GM21737 (cell line): ENCODE measurements around the gene AFTPH.

Experiments used
- ATAC-seq: cut with Tn5 transposase; IDR thresholded peaks from one replicate; pipeline ENCODE4 v1.9.1; 2021; ENCODE audit warnings: mild to moderate bottlenecking, moderate library complexity; ENCODE audit not compliant: unreplicated experiment

AFTPH gene

DNA sequence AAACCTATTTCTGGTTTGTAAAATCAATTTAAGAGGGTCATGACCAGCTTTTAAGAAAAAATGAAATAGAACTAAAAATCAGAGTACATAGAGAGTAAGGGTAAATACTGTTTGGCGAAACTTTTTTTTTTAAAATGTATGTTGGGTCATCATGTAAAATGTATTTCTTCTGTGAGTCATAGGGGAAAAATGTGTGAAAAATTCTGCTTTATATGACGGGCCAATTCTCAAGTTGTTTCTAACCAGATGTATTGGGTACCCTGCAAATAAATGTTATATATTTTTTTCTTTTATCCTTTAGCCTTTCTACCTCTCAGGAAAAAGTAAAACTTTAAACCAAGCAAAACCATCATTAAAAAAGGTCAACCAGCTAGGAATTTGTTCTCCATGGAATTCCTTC lies 13.9 kb downstream of the AFTPH start:
- no peak for ATAC-seq

DNA sequence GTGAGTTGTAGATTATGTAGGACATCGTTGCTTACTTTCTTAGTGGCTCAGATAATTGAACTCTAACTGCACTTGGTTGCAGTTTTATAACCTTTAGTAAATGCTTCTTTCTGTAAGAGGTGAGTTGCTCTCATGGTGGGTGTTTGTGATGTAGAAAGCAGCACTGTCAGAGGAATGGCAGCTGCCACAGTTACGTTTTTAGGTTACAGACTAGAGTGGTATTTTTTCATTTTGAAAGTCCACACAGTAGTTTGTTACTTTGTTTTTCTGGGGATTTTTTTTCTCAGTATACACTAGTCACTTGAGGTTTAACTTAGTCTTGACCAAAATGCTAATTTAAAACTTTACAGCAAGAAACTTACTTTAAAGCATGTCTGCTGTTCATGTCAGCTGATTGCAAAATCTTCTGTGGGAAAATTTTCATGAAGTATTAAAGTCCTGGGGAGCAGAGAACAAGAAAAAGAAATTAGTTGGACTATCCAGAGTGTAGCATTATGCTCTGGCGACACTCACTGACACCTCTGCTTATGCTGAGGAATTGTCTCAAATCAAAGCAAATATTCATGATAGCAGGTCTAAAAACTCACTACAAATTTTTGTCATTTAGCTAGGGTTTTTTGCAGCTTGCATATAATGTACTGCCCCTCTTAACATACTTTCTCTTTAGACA lies 14.8 kb downstream of the AFTPH start:
- no peak for ATAC-seq

DNA sequence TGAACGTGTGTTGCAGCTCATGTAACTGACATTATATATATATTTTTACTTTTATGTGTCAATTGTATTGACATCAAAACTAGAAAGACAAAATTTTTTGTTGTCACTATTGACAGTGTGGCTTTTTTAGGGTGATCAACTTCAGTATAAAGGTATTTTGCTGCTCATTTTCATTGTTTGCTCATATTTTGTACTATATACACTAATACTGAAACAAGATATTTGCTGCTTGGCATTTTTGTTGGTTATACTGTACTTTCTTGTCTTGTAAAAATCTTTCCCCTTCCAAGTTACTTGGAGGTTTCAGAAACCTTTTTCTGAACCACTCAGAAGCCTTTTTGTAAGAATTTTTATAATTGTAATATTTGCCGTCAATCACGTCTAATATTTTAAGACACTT lies 16.5 kb downstream of the AFTPH start:
- ATAC-seq, result no peak

DNA sequence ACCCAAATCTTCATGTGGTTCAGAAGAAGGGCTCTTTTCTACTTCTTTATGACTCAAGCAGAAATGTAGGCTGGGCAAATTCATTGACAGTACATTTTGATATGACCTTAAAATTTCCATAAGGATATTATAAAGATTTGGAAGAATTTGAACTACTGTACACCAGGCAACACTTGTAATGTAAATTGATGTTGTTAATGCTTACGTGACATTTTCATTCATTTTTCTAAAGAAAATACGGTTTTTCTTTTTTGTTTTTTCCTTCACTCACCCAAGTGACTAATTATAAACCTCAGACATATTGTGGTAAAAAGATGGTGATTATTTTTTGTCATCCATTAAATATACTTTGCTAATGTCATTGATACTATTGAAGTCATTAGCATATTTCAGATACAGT lies 17.4 kb downstream of the AFTPH start:
- ATAC-seq, result no peak

DNA sequence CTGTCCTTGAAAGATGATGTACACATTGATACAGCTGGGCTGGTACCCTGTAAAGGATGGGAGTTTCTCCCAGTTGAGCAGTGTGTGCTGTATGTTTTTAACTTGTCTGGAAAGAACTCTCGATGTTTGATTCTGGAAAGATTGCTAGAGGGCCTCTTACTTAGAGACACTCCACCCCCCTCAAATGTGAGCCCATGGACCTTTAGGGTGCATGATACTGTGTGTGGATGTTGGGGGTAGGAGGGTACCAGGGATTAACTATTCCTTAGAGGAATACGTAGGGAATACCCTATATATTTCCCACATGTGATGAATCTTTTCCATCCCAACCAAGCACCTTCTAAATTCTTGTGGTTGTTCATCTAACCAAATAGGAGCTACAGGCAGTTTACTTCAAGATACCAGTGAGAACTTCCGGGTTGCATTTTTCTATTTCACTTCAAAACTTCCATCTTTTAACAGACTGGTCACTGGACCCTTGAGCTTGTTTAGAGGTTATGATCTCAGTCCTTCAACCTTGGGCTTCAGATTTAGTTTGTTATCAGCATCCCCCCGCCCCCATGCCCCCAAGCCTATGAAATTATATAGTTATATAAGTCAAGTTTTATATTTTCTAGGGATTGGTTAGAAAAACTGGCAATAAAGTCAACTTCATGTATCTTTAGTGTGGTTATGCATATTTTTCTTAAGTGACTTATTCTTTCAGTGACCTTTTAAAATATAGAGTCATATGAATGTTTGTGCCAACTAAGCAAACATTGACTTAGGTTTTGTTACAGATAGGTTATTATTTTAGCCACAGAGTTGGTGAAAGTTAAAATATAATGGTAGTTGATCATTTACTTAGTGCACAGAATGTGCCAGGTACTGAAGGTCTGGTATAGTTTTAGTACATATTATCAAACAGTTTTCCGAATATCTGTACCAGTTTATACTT lies 18.2 kb downstream of the AFTPH start:
- no peak for ATAC-seq

DNA sequence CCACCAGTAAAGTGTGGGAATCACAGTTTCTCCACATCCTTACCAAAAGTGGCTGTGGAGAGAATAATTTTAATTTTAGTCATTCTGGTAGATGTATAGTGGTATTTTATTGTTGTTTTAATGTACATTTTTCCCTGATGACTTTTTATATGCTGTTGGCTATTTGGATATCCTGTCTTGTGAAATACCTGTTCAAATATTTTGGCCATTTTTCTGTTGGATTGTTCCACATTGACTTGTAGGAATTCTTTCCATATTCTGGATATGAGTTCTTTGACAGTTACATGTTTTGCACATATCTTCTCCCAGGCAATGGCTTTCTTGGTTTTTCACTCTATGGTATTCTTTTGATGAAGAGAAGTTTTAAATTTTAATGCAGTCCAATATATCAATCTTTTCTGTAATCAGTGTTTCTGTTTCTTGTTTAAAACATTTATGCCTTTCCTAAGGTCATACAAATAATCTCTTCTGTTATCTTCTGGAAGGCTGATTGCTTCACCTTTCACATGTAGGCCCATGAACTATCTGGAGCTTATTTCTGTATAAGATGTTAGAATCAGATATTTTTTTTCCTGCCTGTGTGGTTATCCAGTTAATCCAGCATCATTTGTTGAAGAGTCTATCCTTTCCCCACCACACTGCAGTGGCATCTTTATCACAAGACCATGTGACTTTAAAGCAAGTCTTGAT lies 19.0 kb downstream of the AFTPH start:
- no peak for ATAC-seq

DNA sequence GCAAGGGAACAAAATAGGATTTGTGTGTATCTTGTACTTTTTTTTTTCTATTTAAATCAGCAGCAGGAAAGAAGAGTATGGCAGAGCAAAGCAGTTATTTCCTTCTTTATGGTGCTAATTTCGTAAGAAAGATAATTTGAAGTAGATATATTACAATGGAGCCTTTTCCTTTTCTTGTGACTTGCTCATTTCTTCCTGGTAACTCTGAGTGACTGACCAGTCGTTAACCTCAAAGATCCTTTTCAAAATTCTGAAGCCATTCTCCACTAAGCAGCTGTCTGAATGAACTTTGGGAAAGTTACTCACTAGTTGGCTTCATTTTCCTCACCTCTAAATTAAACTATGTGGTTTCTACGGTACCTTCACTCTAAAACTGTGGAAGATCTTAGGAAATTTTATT lies 24.6 kb downstream of the AFTPH start:
- no peak for ATAC-seq

DNA sequence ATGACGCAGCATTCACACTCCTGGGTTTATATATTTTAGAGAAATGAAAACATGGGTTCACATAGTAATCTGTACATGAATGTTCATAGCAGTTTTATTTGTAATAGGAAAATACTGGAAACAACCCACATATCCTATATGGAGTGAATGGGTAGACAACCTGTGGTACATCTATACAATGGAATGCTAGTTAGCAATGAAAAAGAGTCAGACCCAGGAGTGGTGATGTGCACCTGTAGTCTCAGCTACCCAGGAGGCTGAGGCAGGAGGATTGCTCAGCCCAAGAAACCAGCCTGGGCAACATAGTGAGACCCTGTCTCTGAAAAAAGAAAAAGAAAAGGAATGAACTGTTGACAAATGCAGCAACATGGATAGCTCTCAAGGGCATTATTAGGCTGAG lies 25.9 kb downstream of the AFTPH start:
- ATAC-seq, result no peak

DNA sequence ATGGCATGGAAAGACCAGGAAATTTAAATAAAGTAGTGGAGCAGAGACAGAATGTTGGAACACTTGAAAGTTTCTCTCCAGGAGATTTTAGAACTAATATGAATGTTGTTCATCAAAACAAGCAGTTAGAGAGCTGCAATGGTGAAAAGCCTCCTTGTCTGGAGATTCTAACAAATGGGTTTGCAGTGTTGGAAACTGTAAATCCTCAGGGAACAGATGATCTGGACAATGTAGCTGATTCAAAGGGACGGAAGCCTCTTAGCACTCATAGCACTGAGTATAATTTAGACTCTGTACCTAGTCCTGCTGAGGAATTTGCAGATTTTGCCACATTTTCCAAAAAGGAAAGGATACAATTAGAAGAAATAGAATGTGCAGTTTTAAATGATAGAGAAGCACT lies 27.7 kb downstream of the AFTPH start:
- no peak for ATAC-seq

DNA sequence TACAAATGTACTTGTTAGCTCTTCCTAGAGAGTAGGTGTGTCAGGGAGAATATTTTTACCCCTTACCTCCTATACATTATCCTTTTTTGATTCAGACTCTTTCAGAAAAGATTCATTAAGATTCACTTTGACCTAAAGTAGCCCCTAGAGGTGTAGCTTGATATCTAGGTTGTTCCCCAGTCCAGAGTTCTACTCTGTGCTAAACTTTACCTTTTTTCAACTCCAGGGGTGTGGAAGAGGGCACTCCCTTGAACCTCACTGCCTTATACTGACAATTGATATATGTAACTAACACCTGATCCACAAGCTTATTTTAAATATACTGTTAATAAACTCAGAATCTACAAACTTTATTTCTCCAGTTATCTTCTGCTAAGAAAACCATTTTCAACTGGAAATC lies 30.0 kb downstream of the AFTPH start:
- no peak for ATAC-seq

DNA sequence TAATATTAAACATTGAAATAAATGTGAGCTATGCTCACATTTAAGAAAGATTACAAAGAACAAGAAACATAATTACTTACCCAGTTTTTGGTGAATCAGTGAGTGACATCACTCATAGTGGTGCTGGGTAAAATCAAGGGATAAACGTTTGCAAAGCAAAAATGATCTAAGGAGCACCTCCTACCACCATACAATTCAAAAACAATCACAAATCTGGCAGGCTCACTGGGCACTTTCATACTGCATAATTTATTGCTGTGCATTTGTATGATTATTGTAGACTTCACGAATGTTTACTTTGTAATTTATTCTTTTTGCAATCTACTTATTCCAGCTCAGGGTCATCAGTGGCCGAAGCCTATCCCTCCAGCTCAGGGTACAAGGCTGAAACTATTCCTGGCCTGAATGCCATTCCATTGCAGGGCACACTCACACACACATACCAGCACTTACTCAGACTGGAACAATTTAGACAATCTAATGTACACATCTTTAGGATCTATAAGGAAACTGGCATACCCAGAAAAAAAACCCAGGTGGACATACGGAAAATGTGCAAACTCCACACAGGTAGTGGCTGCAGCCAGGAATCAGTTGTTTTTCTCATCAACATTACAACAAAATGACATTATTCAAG lies 34.4 kb downstream of the AFTPH start:
- ATAC-seq, result no peak

DNA sequence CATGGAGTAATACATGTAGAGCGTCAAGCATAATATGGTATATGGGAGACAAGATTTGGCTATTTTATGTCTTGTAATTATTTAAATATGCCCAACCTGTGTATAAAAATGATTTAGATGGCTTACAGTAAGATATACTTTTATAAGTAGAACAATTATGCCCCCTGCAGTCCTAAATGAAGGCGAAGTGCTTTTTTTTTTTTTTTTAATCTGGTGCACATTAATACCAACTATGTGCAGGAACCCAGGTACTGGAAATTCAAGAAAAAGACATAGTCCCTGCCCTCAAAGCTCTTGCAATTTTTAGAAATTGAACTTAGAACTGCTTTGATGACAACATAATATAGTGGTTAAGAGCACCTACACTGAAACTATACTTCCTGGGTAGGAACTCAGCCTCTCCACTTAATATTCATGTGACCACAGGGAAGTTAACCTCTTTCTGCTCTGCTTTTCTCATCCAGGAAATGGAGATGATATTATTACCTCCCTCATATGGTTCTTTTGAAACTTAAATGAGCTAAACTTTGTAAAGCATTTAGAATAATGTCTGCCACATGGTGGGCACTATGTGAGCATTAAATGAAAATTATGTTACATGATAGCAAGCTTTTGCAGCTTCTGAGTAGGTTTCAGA lies 38.1 kb downstream of the AFTPH start:
- ATAC-seq, result no peak

DNA sequence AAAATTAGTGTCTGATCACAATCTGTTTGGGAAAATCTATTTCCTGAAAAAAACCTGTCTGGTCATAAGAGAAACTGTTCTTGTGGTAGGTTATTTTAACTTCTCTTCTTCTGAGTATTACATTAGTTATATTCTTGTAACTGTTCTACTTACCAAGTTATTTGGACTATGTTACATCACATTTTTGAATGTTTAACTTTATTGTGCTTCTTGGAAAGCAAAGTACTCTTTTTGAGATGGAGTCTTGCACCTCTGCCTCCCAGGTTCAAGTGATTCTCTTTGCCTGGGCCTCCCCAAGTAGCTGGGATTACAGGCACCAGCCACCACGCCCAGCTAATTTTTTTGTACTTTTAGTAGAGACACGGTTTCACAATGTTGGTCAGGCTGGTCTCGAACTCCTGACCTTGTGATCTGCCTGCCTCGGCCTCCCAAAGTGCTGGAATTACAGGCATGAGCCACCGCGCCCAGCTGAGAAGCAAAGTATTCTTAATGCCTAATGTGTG lies 39.4 kb downstream of the AFTPH start:
- no peak for ATAC-seq

DNA sequence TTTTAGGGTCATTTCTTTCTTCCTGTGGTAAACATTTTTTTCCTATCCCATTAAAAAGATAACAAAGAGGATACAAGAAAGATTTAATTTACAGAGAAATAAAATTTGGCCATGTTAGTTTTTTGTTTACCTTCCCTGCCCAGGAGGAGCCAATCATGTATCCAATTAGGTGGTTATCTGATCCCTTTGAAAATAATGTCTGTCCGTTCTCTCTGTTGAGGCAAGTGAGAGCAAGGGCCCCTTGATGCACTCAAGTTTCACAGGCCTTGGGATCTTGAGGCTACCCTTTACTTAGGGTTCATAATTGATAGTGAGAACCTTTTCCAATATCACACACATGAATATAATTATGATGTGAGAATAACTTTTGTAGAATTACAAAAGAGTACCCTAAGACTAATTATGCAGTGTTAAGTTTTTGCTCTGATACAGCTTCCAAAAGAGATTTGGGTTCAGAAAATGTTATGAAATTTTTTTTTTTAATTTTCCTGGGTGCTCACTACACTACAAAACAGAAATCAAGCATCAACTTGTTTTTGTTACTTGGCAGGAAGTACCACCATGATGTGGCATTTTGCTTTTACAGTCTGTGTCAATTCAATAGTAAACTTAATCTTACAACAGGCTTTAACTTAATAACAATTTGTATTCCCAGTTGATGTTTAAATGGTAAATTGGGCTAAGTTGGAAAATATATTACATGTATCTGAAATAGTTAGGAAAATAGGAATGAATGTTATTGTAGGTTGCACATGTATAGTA lies 42.0 kb downstream of the AFTPH start:
- no peak for ATAC-seq

DNA sequence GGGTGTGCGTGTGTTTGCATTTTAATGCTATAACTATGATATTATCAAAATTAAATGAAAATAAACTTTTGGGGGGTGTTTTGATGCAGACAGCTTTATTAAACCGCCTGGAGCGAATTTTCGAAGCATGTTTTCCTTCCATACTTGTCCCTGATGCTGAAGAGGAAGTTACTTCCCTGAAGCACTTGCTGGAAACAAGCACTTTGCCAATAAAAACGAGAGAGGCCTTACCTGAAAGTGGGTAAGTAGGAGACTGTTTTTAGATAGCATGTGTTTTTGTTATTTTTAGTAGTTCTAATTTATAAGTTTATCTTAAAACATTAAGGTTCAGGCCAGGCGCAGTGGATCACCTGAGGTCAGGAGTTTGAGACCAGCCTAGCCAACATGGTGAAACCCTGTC lies 43.3 kb downstream of the AFTPH start:
- ATAC-seq, result no peak

DNA sequence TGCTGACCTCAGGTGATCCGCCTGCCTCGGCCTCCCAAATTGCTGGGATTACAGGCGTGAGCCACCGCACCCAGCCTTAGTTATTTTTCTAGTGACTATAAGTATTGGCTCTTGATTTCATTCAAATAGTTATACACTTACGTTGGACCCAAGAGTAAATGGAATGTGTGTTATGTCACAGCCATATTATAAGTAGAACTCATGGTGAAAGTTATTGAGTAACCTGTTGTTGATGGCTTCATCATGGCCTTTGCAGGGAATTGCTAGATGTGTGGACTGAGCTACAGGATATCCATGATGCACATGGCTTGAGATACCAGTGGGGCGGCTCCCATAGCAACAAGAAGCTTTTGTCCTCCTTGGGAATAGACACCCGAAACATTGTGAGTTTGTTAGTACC lies 44.7 kb downstream of the AFTPH start:
- ATAC-seq, result no peak

DNA sequence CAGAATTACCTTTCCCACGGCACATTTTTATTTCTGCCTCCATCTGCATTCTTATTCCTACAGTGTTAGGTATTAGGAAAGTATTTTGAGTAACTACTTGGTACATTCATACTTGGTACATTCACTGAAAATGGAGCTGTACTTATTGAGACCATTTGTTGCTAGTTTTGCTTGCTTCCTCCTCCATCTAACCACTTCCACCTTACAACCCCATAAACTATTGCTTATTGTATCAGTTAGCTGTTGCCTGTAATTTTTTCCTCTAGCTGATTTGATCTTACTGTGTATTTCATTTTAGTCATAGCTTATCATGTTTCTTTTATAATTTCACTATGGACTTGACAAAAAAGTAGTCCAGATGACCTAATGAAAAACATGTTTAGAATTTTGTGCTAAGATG lies 50.7 kb downstream of the AFTPH start:
- no peak for ATAC-seq

DNA sequence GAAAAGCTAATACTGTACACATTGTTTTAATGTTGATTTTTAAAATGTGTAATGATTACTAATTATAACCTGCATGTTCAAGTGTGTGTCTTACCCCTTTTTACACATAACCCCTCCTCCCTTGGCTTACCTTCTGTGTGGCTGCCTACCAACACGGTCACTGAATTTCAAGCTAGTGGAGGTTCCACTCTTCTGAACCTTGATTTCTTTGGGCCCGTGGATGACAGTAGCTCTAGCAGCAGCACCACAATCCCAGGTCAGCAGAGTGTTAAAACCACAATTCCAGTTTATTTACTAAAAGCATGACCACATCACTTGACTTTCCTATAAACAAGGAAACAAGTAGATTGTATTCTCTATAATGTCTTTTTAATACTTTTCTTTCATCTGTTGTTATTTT lies 56.9 kb downstream of the AFTPH start:
- ATAC-seq, result no peak

DNA sequence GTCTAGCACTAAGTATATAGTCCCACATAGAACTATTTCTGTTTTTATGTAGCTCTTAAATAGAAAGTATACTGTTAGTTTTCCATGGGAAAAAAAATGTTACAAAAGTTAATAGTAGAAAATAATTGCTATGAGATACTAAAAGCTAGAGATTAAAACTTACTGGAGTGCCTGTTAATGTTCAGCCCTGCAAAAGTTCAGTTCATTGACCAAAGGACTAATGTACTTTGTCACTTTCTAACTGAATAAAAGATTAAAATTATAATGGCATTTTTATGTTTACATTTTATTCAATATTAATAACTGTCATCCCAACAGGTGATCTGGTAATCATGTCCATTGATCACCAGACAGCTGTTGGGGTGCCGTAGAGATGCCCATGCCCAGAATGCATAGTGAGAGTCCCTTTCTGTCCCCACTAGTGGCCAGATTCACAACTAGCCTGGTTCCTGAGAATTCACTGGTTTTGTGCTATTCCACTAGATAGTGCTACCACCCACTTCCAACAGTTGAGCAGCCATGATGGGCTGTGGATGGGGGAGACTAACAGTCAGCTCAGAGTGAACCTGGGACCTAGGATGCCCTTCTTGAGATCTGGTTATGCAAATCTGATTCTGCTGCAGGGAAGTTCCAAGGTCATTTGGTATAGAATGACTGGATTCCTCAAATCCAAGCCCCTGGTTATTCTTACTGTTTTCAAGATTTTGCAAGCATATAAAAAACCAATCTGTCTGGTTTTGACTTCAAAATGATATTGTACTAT lies 57.8 kb downstream of the AFTPH start:
- ATAC-seq, result no peak
